ENCODE results near the gene CSN3. TPM values are rescaled to one million over a fixed set of nuclear protein-coding genes. Genes with fewer than 3 reads are reported as not detected.

Gene CSN3
- total RNA-seq, 2 donors from 2014 or later = not detected

Other genes with a start within 250 kb of the CSN3 start
- not detected for gene STATH, start 246.6 kb upstream of the CSN3 start, total RNA-seq
- not detected for gene HTN3, start 214.1 kb upstream of the CSN3 start, total RNA-seq
- gene HTN1, start 192.2 kb upstream of the CSN3 start, total RNA-seq = not detected
- not detected for gene PRR27, start 88.4 kb upstream of the CSN3 start, total RNA-seq
- gene ODAM, start 46.9 kb upstream of the CSN3 start, total RNA-seq = not detected
- gene FDCSP, start 16.5 kb upstream of the CSN3 start, total RNA-seq = not detected
- not detected for gene CABS1, start 92.4 kb downstream of the CSN3 start, total RNA-seq
- not detected for gene SMR3A, start 118.2 kb downstream of the CSN3 start, total RNA-seq
- not detected for gene SMR3B, start 140.5 kb downstream of the CSN3 start, total RNA-seq
- gene OPRPN, start 155.3 kb downstream of the CSN3 start, total RNA-seq = not detected
- gene MUC7, start 229.6 kb downstream of the CSN3 start, total RNA-seq = not detected